Brain microvascular endothelial cell (primary cell): ENCODE results near the gene CPXM2.

Experiments
- DNase-seq: peaks from one replicate; pipeline ENCODE4 v3.0.0-alpha.2; 2020
- H3K27ac ChIP-seq: fragments of 250-450 bp; sonication (Bioruptor Pico); 2 replicates; pipeline ENCODE4 v1.5.1; 2020; ENCODE audit warnings: mild to moderate bottlenecking, moderate library complexity
- H3K27me3 ChIP-seq: fragments of 250-450 bp; sonication (Bioruptor Pico); replicated peaks from 2 replicates; pipeline ENCODE4 v1.5.1; 2020; ENCODE audit warnings: mild to moderate bottlenecking
- H3K36me3 ChIP-seq: fragments of 250-450 bp; sonication (Bioruptor Pico); replicated peaks from 2 replicates; pipeline ENCODE4 v1.5.1; 2020; ENCODE audit warnings: mild to moderate bottlenecking
- H3K4me3 ChIP-seq: 2 replicates; pipeline ENCODE4 v1.5.1; 2011; ENCODE audit warnings: low read depth, mild to moderate bottlenecking, control low read depth, low read length, moderate library complexity
- CTCF ChIP-seq: IDR thresholded peaks from 2 replicates; pipeline ENCODE4 v1.5.1; 2011; ENCODE audit warnings: low read depth, mild to moderate bottlenecking, moderate library complexity, low read length, control low read depth, inconsistent platforms; ENCODE audit errors: missing control alignments
- in situ Hi-C: cut with HindIII; loops from 2 replicates; pipeline ENCODE4 v1.10.0; 2017; ENCODE audit warnings: low sequenced_read_pairs, low pct_ligation_motif_present

Gene CPXM2

GRCh38 chr10:123863183-123863575 is 28.4 kb downstream of the CPXM2 start:
- no peak for TF ChIP-seq CTCF
- H3K27ac ChIP-seq: no peak overlapping the region
- H3K4me3 ChIP-seq: no peak overlapping the region
- no peaks in the 10 kb centered on the region for H3K27me3 ChIP-seq
- no peaks in the 10 kb centered on the region for H3K36me3 ChIP-seq
- in situ Hi-C loops: no loop called here
- DNase-seq: no peak

- in situ Hi-C loops: no loop called here
- no peak for TF ChIP-seq CTCF
- Histone ChIP-seq H3K36me3 (no peaks in the 10 kb centered on the region), H3K27me3 (no peaks in the 10 kb centered on the region), H3K27ac (no peak overlapping the region), H3K4me3 (no peak overlapping the region)
- no peak for DNase-seq
Observed at GRCh38 chr10:123862421-123863182, 29.0 kb downstream of the CPXM2 start.

GRCh38 chr10:123860856-123861255 is 30.8 kb downstream of the CPXM2 start:
- in situ Hi-C loops: no loop called here
- no peak overlapping the region for H3K27ac ChIP-seq

GRCh38 chr10:123860209-123860608 is 31.4 kb downstream of the CPXM2 start:
- H3K4me3 ChIP-seq: no peak overlapping the region
- H3K27ac ChIP-seq: no peak overlapping the region
- H3K36me3 ChIP-seq: no peaks in the 10 kb centered on the region
- no peaks in the 10 kb centered on the region for H3K27me3 ChIP-seq
- in situ Hi-C loops: no loop called here
- no peak for DNase-seq
- TF ChIP-seq CTCF: no peak

More at GRCh38 chr10:123860856-123861255, 30.8 kb downstream of the CPXM2 start:
- Histone ChIP-seq H3K36me3 (no peaks in the 10 kb centered on the region), H3K4me3 (no peak overlapping the region), H3K27me3 (no peaks in the 10 kb centered on the region)
- no peak for TF ChIP-seq CTCF
- DNase-seq: no peak

- TF ChIP-seq CTCF: no peak
- Histone ChIP-seq H3K27ac (no peak overlapping the region), H3K36me3 (no peaks in the 10 kb centered on the region), H3K27me3 (no peaks in the 10 kb centered on the region), H3K4me3 (no peak overlapping the region)
- DNase-seq: no peak
- in situ Hi-C loops: no loop called here
Observed at GRCh38 chr10:123859653-123860050, 32.0 kb downstream of the CPXM2 start.
